Activated T-cell treated with anti-CD3 and anti-CD28 coated beads, Interleukin-2, amount 50 U/mL, for 48 hours (primary cell): ENCODE measurements around the gene ZBTB47.

Experiments
- DNase-seq, 2 experiments: peaks; one replicate each; pipeline ENCODE4 v3.0.0-alpha.2; 2020

ZBTB47 gene

DNA sequence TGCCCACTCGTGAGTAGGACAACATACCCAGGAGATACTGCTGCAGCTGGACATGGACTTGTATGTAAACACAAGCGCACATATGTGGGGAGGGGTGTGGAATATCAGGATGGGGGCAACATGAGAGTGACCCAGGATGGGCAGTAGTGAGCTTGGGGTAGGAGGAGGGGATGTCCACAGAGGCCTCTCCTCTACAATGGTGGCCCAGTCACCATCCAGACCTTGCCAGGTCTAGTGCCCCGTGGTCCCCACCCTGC is 266 bp upstream of the ZBTB47 start:
- DNase-seq: no peak

GRCh38 chr3:42654331-42655201 is 1.1 kb downstream of the ZBTB47 start:
- DNase-seq: no peak

DNA sequence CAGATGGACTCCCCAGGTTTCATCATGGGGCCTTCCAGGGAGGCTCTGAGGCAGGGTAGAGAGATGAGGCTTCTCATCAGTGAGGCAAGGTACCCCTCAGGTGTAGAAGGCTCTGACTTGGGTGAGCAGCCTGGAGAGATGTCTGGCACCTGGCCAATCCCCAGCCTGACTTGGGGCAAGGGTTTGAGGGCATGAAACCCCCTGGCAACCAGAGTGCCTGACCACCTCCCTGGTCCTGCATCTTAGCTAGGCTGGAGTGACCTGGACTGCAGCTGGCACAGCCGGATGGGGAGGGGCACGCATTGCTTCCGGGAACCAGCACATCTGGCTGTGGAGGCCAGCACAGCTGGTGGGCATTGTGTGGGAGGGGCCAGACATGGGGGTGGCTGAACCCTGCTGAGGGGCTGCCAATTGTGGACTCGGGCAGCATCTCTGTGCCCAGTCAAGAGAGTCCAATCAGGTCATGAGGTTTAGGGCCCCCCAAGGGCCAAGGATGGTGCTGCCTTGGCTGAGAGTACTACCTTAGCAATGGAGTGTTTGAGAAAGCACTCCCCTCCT is 1.9 kb downstream of the ZBTB47 start:
- DNase-seq: no peak

- peak; percentile 17 to 19 for DNase-seq
These were observed 2.6 kb downstream of the ZBTB47 start for GRCh38 chr3:42655980-42656679.

GRCh38 chr3:42656680-42657610 is 3.4 kb downstream of the ZBTB47 start:
- DNase-seq: peak in 1 of 2 experiments; percentile 17

DNA sequence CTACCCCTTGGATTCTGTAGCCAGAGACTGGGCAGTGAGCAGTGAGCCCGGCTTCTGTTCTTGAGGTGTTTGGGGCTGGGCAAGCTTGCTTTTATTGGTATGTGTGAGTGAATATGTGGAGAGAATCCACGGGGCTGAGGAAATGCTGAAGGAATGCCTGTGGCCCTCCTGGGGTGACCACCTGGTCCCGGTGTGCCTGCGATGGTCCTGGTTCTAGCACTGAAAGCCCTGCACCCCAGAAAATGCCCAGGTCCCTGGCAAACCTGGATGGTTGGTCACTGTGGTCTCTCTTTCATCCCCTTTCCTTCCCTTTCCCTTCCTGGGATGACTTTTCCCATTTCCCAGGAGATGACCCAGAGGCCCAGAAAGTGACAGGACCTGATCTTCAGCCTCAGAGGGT is 4.2 kb downstream of the ZBTB47 start:
- DNase-seq: no peak

DNA sequence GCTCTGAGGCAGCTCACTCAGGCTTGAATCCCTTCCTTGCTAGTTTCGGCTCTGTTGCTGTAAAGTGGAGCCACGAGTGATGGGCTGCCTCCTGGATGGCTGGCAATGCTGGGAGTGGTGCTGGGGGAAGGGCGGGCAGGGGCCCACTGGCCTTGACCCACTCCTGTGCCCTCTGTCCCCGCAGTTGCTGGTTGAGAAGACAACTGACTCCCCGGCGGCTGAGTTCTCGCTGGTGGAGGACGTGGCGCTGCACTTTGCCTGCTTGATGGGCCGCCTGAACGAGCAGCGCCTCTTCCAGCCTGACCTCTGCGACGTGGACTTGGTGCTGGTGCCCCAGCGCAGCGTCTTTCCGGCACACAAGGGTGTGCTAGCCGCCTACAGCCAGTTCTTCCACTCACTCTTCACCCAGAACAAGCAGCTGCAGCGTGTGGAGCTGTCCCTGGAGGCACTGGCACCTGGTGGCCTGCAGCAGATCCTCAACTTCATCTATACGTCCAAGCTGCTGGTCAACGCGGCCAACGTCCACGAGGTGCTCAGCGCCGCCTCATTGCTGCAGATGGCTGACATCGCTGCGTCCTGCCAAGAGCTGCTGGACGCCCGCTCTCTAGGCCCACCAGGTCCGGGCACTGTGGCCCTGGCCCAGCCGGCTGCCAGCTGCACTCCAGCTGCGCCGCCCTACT is 4.7 kb downstream of the ZBTB47 start:
- no peak for DNase-seq

DNA sequence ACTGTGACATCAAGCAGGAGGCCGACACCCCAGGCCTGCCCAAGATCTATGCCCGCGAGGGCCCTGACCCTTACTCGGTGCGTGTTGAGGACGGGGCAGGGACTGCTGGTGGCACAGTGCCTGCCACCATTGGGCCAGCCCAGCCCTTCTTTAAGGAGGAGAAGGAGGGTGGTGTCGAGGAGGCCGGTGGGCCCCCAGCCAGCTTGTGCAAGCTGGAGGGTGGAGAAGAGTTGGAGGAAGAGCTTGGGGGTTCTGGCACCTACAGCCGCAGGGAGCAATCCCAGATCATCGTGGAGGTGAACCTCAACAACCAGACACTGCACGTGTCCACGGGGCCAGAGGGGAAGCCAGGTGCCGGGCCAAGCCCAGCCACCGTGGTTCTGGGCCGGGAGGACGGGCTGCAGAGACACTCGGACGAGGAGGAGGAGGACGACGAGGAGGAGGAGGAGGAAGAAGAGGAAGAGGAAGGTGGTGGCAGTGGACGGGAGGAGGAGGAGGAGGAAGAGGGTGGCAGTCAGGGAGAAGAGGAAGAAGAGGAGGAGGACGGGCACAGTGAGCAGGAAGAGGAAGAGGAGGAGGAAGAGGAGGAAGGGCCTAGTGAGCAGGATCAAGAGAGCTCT is 5.4 kb downstream of the ZBTB47 start:
- no peak for DNase-seq

DNA sequence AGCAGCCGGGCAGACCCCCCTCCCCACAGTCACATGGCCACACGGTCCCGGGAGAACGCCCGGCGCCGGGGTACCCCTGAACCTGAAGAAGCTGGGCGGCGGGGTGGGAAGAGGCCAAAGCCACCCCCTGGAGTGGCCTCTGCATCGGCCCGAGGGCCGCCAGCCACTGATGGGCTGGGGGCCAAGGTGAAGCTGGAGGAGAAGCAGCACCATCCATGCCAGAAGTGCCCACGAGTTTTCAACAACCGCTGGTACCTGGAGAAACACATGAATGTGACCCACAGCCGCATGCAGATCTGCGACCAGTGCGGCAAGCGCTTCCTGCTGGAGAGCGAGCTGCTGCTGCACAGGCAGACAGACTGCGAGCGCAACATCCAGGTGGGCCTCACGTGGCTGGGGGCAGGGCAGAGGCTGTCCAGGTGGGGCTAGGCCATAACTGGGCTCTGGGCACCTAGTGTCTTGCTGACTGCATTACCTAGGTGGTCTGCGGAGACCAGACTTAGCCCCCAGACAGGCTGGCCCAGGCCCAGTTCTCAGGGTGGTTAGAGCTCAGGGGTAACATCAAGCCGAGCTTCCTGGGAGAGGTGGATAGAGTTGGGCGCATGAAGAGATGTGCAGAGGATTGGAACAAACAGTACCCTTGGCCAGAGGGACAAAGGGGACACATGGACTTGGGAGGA is 6.1 kb downstream of the ZBTB47 start:
- peak in 1 of 2 experiments; percentile 16 for DNase-seq

DNA sequence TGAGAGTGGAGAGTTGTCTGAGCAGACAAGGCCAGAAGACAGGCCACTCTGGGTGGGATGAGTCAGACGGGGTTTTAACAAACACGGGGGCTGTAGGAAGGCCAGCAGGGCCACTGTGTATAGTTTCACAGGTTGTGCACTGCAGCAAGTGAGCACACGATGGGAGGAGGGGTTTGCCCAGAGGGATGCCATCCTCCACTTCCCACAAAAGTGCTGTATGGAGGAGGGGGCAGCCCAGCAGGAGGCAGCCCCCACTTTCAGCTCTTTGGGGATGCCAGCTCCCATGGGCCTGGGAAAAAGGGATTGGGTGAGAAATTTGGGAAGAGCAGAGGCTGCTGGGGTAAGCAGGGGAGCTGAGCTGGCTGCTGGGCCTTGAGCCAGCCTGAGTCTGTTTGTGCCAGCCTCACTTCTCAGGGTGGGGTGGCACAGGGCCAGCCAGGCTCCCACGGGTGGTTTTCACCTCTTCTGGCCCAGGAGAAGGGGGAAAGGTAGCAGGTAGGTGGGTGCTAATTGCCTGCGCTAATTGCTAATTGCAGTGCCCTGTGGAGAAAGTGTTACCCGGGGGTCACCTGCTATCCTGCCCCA is 6.7 kb downstream of the ZBTB47 start:
- DNase-seq: peak in 1 of 2 experiments; percentile 7

- peak; percentile 17 to 28 for DNase-seq
These were observed 7.4 kb downstream of the ZBTB47 start for GRCh38 chr3:42660898-42661297.

GRCh38 chr3:42661593-42662022 is 8.1 kb downstream of the ZBTB47 start:
- DNase-seq: peak in 1 of 2 experiments; percentile 13

GRCh38 chr3:42662037-42662812 is 8.7 kb downstream of the ZBTB47 start:
- peak; percentile 12 to 14 for DNase-seq

- DNase-seq: peak; percentile 10 to 11
These were observed 9.5 kb downstream of the ZBTB47 start for GRCh38 chr3:42662813-42663535.

DNA sequence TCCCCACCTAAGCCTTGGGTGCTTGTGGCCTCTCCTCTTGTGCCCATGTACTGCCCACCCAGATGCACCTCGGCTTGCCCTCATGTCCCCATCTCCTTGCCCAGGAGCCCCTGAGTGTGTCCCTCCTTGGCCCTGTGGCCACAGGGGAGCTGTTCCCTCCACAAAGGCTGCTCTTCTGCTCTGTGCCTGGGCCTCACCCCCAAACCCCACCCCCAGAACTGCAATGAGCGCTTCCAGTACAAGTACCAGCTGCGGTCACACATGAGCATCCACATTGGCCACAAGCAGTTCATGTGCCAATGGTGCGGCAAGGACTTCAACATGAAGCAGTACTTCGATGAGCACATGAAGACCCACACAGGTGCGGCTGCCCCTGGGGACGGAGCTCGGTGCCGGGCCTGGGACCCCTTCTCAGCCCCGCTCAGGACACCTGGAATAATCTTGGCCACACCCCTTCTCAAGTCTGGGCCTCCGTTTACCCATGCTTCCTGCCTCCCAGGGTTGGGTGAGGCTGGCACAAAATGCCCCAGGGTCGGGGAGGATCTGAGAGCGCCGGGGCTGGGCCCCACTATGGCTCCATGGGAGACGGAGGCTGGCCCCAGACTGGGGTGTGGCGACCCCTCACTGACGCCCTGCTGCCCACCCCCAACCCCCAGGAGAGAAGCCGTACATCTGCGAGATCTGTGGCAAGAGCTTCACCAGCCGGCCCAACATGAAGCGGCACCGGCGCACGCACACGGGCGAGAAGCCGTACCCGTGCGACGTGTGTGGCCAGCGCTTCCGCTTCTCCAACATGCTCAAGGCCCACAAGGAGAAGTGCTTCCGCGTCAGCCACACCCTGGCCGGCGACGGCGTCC is 10.3 kb downstream of the ZBTB47 start:
- peak in 1 of 2 experiments; percentile 13 for DNase-seq

GRCh38 chr3:42664438-42664803 is 10.9 kb downstream of the ZBTB47 start:
- peak in 1 of 2 experiments; percentile 3 for DNase-seq

DNA sequence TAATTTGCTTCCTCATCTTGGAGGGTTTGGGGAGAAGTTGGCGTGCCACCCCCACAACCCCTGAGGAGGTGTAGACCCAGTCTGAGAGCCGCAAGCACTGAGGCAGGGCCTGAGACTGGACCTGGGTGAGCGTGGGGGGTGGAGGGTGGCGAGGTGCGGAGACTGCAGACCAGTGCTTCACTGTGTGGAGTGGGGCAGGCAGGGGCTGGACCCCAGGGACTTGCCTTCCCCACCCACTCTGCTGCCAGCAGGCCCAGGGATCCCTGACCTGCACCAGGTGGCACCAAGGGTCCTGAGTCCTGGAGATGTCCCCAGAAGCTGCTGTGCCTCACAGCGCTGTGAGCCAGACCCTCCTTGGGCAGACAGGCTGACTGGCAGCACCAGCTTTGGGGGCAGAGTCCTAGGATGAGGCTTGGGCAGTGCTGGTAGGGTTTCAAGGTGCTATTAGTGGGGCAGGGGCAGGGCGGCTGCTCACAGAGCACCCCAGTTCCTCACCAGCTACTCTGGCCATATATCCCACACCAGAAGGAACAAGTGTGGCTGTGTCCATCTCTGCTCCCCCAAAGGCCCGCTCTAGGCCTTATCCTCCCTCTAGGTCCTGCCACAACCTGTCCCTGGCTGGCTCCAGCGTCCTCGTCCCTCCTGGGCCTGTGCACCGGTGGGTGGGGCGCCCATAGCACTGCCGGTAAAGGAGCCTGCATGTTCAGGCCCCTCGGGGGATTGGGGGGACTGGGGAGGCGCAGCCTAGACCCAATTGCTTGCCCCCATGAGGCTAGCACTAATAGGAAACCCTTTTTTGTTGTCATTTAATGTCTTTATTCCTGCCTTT is 11.8 kb downstream of the ZBTB47 start:
- DNase-seq: peak; percentile 14 to 16
